Endothelial cell of umbilical vein (primary cell): ENCODE data around the gene MARVELD1. TPM values are rescaled to one million over a fixed set of nuclear protein-coding genes. Genes with fewer than 3 reads are reported as not detected.

Source experiments
- BruUV-seq: library from RNA; stranded (reverse); fragments of 400-500 nt; replicated peaks from 2 replicates; lab custom pipeline; 2021; lab: Mats Ljungman, UMichigan
- CTCF ChIA-PET: fragments of 300-600, 350-600 bp; sonication (Branson Sonifier 250); formaldehyde crosslinking; loops from one replicate; lab custom pipeline; 2021; ENCODE audit warnings: antibody characterized with exemption, inconsistent platforms; lab: Charles Lee
- POLR2A ChIA-PET: fragments of 300-600, 350-600 bp; sonication (Branson Sonifier 250); formaldehyde crosslinking; loops from one replicate; lab custom pipeline; 2021; ENCODE audit warnings: antibody characterized with exemption, inconsistent platforms; lab: Charles Lee
- DNase-seq: peaks from one replicate; pipeline ENCODE4 v3.0.0-alpha.2; 2011; ENCODE audit warnings: low read depth, low spot score
- FAIRE-seq: peaks from 2 replicates; lab custom pipeline; 2011; peaks lifted over from hg19 to GRCh38; lab: Jason Lieb, UNC
- H2AFZ ChIP-seq: 2 replicates; pipeline ENCODE4 v1.6.0; 2012; ENCODE audit warnings: low read depth, low read length, control low read depth, inconsistent platforms
- H3K27ac ChIP-seq: 2 replicates; pipeline ENCODE4 v1.5.1; 2011; ENCODE audit warnings: low read depth, mild to moderate bottlenecking, control low read depth, low read length, moderate library complexity; ENCODE audit not compliant: insufficient read depth
- H3K27me3 ChIP-seq, 2 experiments: 2 replicates each; pipeline versions ENCODE4 v1.6.0 to v1.6.1; 2011; ENCODE audit warnings: low read length in 2 of 2, mixed read lengths in 1 of 2; ENCODE audit not compliant: control insufficient read depth in 2 of 2, insufficient read depth in 2 of 2
- H3K36me3 ChIP-seq, 2 experiments: 2 replicates in 1 of 2; 3 replicates in 1 of 2; pipeline ENCODE4 v1.5.1; 2011; ENCODE audit warnings: low read length in 2 of 2, mild to moderate bottlenecking in 1 of 2, moderate library complexity in 1 of 2; ENCODE audit not compliant: control insufficient read depth in 2 of 2, insufficient read depth in 2 of 2; ENCODE audit errors: extremely low read depth in 1 of 2
- H3K4me1 ChIP-seq: 3 replicates; pipeline ENCODE4 v1.5.1; 2011; ENCODE audit warnings: mild to moderate bottlenecking, low read length; ENCODE audit not compliant: control insufficient read depth, insufficient read depth; ENCODE audit errors: extremely low read depth
- H3K4me2 ChIP-seq: 2 replicates; pipeline ENCODE4 v1.6.1; 2011; ENCODE audit warnings: low read length, control low read depth, mixed read lengths; ENCODE audit not compliant: insufficient read depth
- H3K4me3 ChIP-seq, 3 experiments: fragments of 200-600 bp in 1 of 3; sonication (generic), shearing (Covaris generic) in 1 of 3; replicated peaks in 1 of 3; 2 replicates each; pipeline ENCODE4 v1.5.1; 2011 to 2016; ENCODE audit warnings: control low read depth in 3 of 3, low read length in 3 of 3, mild to moderate bottlenecking in 2 of 3, inconsistent platforms in 1 of 3, low read depth in 1 of 3, moderate library complexity in 1 of 3; ENCODE audit not compliant: insufficient read depth in 1 of 3
- H3K79me2 ChIP-seq: 2 replicates; pipeline ENCODE4 v1.6.0; 2012; ENCODE audit warnings: low read length, inconsistent platforms; ENCODE audit not compliant: control insufficient read depth, insufficient read depth
- H3K9ac ChIP-seq: replicated peaks from 2 replicates; pipeline ENCODE3; 2011; ENCODE audit warnings: low read length, control low read depth; ENCODE audit not compliant: insufficient read depth; ENCODE audit errors: extremely low read depth
- H3K9me1 ChIP-seq: replicated peaks from 3 replicates; pipeline ENCODE4 v1.6.0; 2011; ENCODE audit warnings: mild to moderate bottlenecking, low read length; ENCODE audit not compliant: control insufficient read depth, insufficient read depth; ENCODE audit errors: extremely low read depth
- H3K9me3 ChIP-seq: replicated peaks from 2 replicates; pipeline ENCODE4 v1.5.1; 2012; ENCODE audit warnings: low read length, inconsistent platforms; ENCODE audit not compliant: control insufficient read depth, insufficient read depth
- H4K20me1 ChIP-seq: replicated peaks from 2 replicates; pipeline ENCODE3; 2011; ENCODE audit warnings: mild to moderate bottlenecking, low read length; ENCODE audit not compliant: control insufficient read depth, insufficient read depth; ENCODE audit errors: extremely low read depth
- CTCF ChIP-seq, 2 donors: IDR thresholded peaks; 1 replicate in 1 of 2; 2 replicates in 1 of 2; pipeline ENCODE4 v1.5.1; 2011; ENCODE audit warnings: low read length in 2 of 2, mild to moderate bottlenecking in 2 of 2, moderate library complexity in 2 of 2, control low read depth in 1 of 2, inconsistent platforms in 1 of 2, low read depth in 1 of 2; ENCODE audit not compliant: insufficient read depth in 1 of 2; ENCODE audit errors: extremely low read depth in 1 of 2
- FOS ChIP-seq: IDR thresholded peaks from 2 replicates; pipeline ENCODE4 v1.6.1; 2011; ENCODE audit warnings: mild to moderate bottlenecking, low read length, moderate library complexity, borderline replicate concordance; ENCODE audit not compliant: insufficient read depth
- JUN ChIP-seq: IDR thresholded peaks from 2 replicates; pipeline ENCODE4 v1.6.1; 2011; ENCODE audit warnings: borderline replicate concordance, low read depth; ENCODE audit not compliant: insufficient read length, insufficient read depth
- MAX ChIP-seq: IDR thresholded peaks from 2 replicates; pipeline ENCODE4 v1.6.1; 2011; ENCODE audit not compliant: insufficient read depth, insufficient read length
- POLR2AphosphoS5 ChIP-seq: IDR thresholded peaks from 2 replicates; pipeline ENCODE4 v1.6.1; 2012; ENCODE audit warnings: low read depth, mild to moderate bottlenecking, control low read depth, low read length, moderate library complexity; ENCODE audit not compliant: insufficient read depth
- dilution Hi-C: fragments of 300-500 bp; cut with MboI; formaldehyde crosslinking; loops from one replicate; pipeline ENCODE4 v1.15.0; 2019; ENCODE audit warnings: low sequenced_read_pairs; ENCODE audit not compliant: extremely low pct_ligation_motif_present
- intact Hi-C: fragments of 100-400 bp; cut with micrococcal nuclease; formaldehyde crosslinking; loops from one replicate; pipeline ENCODE4 v1.10.0; 2022
- polyA plus RNA-seq, 4 experiments: library from polyadenylated mRNA; depleted of rRNA in 3 of 4; stranded (reverse) in 3 of 4; unstranded in 1 of 4; fragments of >200 nt; gene quantifications; 2 replicates each; pipeline versions ENCODE4 v1.2.1 to v1.2.3, GENCODE V29; 2011 to 2012; ENCODE audit warnings: missing spikeins in 1 of 4
- total RNA-seq: library from RNA; stranded (reverse); gene quantifications from 2 replicates; pipeline ENCODE4 v1.2.3, GENCODE V29; 2021

Gene MARVELD1
- total and polyA plus RNA-seq, 2 donors (not counting 3 experiments of a cell fraction or from before 2014, with no cell fraction given): 67.3 to 78.3 TPM

- Histone ChIP-seq H2AFZ (no peak overlapping the region), H3K9me3 (no peaks in the 10 kb centered on the region), H3K4me2 (no peak overlapping the region), H3K9ac (no peak overlapping the region), H3K36me3 (peaks cover 12 to 17% of the 10 kb centered on the region in 2 experiments), H3K4me1 (no peaks in the 10 kb centered on the region), H3K79me2 (no peaks in the 10 kb centered on the region), H3K9me1 (no peaks in the 10 kb centered on the region), H3K4me3 (no peak overlapping the region), H3K27ac (no peak overlapping the region), H4K20me1 (no peaks in the 10 kb centered on the region), H3K27me3 (no peaks in the 10 kb centered on the region)
- TF ChIP-seq MAX (no peak), FOS (no peak)
- dilution Hi-C loops (no loop called here), intact Hi-C loops (no loop called here)
- FAIRE-seq (no peak), DNase-seq (no peak)
- no TSS peak for BruUV-seq
- CTCF ChIA-PET: interaction anchor here (0.9 to 2.4 kb wide), 2 partner anchors 10 to 14 kb away, joined by 3 to 6 read pairs; no protein-coding TSS in a partner anchor
- POLR2A ChIA-PET: no interaction called here
Observed at GRCh38 chr10:97666992-97667391, 46.5 kb upstream of the MARVELD1 start.

- Histone ChIP-seq H3K79me2 (no peaks in the 10 kb centered on the region), H3K4me2 (no peak overlapping the region), H3K9me3 (no peaks in the 10 kb centered on the region), H3K9ac (no peak overlapping the region), H2AFZ (no peak overlapping the region), H4K20me1 (no peaks in the 10 kb centered on the region), H3K4me1 (no peaks in the 10 kb centered on the region), H3K27me3 (no peaks in the 10 kb centered on the region), H3K4me3 (no peak overlapping the region), H3K9me1 (no peaks in the 10 kb centered on the region), H3K27ac (no peak overlapping the region), H3K36me3 (peaks cover 12 to 14% of the 10 kb centered on the region in 2 experiments)
- POLR2A ChIA-PET: no interaction called here
- DNase-seq: no peak
- CTCF ChIA-PET: interaction anchor here (0.9 to 2.4 kb wide), 2 partner anchors 9 to 15 kb away, joined by 3 to 6 read pairs; no protein-coding TSS in a partner anchor
- intact Hi-C loops (no loop called here), dilution Hi-C loops (no loop called here)
- no peak for FAIRE-seq
- TF ChIP-seq MAX (no peak), JUN (no peak), CTCF (IDR thresholded peaks at IDR 0.05; ENCODE audit: extremely low read depth in 1 of 2, insufficient read depth in 1 of 2, low read depth in 1 of 2, low read length in 2 of 2) (no peak), FOS (no peak), POLR2AphosphoS5 (no peak)
- no TSS peak for BruUV-seq
Observed at GRCh38 chr10:97667463-97667862, 46.1 kb upstream of the MARVELD1 start.
